Activated T-helper 1 cell treated with anti-CD3 and anti-CD28 coated beads, Interleukin-12 subunit alpha, Interleukin-12 subunit beta, Interleukin-2, Interleukin-4 antibody, amounts not matched to agents 30 ng/mL and 10 ng/mL and 1 ng/mL, durations not matched to agents 14 hours and 24 hours and 36 hours (primary cell): Measurements from ENCODE around the gene PXN. TPM values are rescaled to one million over a fixed set of nuclear protein-coding genes. Genes with fewer than 3 reads are reported as not detected.

Experiments
- DNase-seq: peaks from one replicate; pipeline ENCODE4 v3.0.0; 2021; ENCODE audit warnings: low spot score
- H3K27ac Mint-ChIP-seq: one replicate; pipeline ENCODE4 v1.8.0; 2021; ENCODE audit warnings: mild to moderate bottlenecking, mixed read lengths
- H3K27me3 Mint-ChIP-seq: one replicate; pipeline ENCODE4 v1.8.0; 2022; ENCODE audit warnings: mild to moderate bottlenecking, moderate library complexity, mixed read lengths; ENCODE audit not compliant: insufficient read depth
- H3K36me3 Mint-ChIP-seq: one replicate; pipeline ENCODE4 v1.8.0; 2021; ENCODE audit warnings: low read depth, mixed read lengths
- H3K4me1 Mint-ChIP-seq: one replicate; pipeline ENCODE4 v1.8.0; 2021; ENCODE audit warnings: low read depth, mixed read lengths
- H3K4me3 Mint-ChIP-seq: one replicate; pipeline ENCODE4 v1.8.0; 2021; ENCODE audit warnings: mild to moderate bottlenecking, moderate library complexity, mixed read lengths
- H3K9me3 Mint-ChIP-seq: one replicate; pipeline ENCODE4 v1.8.0; 2021; ENCODE audit warnings: mixed read lengths
- intact Hi-C: fragments of 100-400 bp; cut with micrococcal nuclease; formaldehyde crosslinking; loops from one replicate; pipeline ENCODE4 v1.15.1; 2024
- total RNA-seq: library from RNA; stranded (reverse); gene quantifications from 2 replicates; pipeline ENCODE4 v1.2.3, GENCODE V29; 2022

The PXN gene
- total RNA-seq, 1 donor from 2014 or later: 57.7 TPM

DNA sequence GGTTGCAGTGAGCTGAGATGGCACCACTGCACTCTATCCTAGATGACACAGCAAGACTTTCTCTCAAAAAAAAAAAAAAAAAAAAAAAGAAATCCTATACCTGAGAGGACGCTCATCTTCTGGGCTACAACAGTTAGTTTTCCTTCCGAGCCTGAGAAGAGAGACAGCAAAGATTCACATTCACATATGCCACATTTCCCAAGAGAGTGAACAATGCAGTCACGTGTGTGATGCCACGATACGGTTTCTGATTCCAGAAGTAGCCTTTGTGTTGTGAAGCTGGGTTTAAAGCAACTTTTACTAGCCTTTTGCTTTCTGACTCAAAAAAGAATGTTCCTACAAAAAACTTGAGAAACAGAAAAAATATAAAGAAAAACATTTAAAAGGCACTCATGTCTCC is 90.5 kb downstream of the PXN start:
- intact Hi-C loops: no loop called here
- no peak overlapping the region for H3K4me3 Mint-ChIP-seq
- no peak overlapping the region for H3K27ac Mint-ChIP-seq
- H3K4me1 Mint-ChIP-seq: peaks cover 8% of the 10 kb centered on the region
- no peaks in the 10 kb centered on the region for H3K9me3 Mint-ChIP-seq
- H3K27me3 Mint-ChIP-seq: no peaks in the 10 kb centered on the region
- H3K36me3 Mint-ChIP-seq: peaks cover 56% of the 10 kb centered on the region
- DNase-seq: no peak

DNA sequence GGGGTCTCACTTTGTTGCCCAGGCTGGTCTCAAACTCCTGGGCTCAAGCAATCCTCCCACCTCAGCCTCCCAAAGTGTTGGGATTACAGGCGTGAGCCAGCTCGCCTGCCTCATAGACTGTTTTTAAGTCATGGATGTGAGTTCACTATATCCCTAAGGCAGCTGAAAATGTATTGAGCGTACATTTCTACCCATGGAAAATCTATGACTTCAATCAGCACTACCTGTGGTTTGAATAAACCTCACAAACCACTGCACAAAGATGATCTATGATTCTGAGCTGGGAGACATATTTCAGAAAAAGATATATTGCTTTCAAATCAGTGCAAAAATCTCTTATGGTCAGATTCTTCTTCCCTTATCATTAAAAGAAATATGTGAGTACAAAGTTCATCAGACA is 93.5 kb downstream of the PXN start:
- Mint-ChIP-seq H3K4me3 (no peak overlapping the region), H3K27me3 (no peaks in the 10 kb centered on the region), H3K36me3 (peaks cover 46% of the 10 kb centered on the region), H3K27ac (no peak overlapping the region), H3K4me1 (peaks cover 8% of the 10 kb centered on the region), H3K9me3 (no peaks in the 10 kb centered on the region)
- intact Hi-C loops: no loop called here
- no peak for DNase-seq

DNA sequence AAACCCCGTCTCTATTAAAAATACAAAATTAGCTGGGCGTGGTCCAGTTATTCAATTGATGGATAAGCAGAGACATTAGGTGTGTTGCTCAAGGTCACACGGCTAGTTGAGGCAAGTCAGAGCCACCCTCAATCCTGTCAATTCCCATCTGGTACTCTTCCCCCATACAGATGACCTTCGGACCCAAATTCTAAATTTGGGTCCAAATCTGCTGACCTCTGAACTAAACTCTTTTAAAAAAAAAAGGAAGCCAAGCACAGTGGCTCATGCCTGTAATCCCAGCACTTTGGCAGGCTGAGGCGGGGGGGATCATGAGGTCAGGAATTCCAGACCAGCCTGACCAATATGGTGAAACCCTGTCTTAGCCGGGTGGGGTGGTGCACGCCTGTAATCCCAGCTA is 94.9 kb downstream of the PXN start:
- Mint-ChIP-seq H3K9me3 (no peaks in the 10 kb centered on the region), H3K4me1 (peaks cover 8% of the 10 kb centered on the region), H3K36me3 (peaks cover 35% of the 10 kb centered on the region), H3K27ac (no peak overlapping the region), H3K4me3 (no peak overlapping the region), H3K27me3 (no peaks in the 10 kb centered on the region)
- DNase-seq: no peak
- intact Hi-C loops: no loop called here

DNA sequence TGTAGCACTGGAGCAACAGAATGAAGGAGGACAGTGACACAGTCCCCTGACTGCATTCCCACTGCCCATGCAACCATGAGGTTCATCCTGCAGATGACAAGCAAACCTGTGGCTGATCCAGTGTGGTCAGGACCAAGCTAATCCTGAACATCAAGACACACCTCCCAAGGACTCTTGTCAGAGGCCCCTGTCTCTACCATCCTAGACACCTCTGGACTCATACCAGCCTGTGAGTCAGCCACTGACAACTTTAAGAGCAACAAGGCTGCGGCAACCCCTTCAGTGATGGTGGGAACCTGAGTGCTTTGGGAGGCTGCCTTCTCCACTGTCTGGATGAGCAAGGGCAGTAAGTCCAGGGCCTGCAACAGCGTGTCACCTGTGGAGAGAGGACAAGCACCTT is 95.6 kb downstream of the PXN start:
- intact Hi-C loops: no loop called here
- Mint-ChIP-seq H3K27ac (no peak overlapping the region), H3K9me3 (no peaks in the 10 kb centered on the region)

DNA sequence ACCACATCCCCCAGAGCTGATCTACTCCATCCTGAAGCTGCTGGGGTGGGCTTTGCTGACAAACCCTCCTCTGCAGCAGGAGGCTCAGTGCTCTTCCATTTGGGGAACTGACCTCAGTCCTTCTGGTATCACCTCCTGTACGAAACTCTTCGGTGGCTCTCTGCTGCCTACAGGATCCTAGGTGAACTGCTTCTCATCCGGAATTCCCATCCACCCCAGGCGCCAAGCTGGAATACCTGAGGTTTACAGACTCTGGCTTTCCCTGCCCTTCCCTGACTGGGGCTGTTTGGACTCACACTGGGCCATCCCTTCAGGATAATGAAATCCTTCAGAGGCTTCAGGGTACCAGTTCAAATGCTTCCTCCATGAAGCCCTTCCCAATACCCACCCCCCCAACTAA is 97.2 kb downstream of the PXN start:
- intact Hi-C loops: no loop called here
- Mint-ChIP-seq H3K36me3 (peaks cover 29% of the 10 kb centered on the region), H3K27ac (no peak overlapping the region), H3K4me1 (peaks cover 8% of the 10 kb centered on the region), H3K4me3 (no peak overlapping the region), H3K9me3 (no peaks in the 10 kb centered on the region), H3K27me3 (no peaks in the 10 kb centered on the region)
- no peak for DNase-seq

More for the DNA sequence above, 95.6 kb downstream of the PXN start:
- Mint-ChIP-seq H3K27me3 (no peaks in the 10 kb centered on the region), H3K36me3 (peaks cover 35% of the 10 kb centered on the region), H3K4me1 (peaks cover 8% of the 10 kb centered on the region), H3K4me3 (no peak overlapping the region)
- DNase-seq: no peak

DNA sequence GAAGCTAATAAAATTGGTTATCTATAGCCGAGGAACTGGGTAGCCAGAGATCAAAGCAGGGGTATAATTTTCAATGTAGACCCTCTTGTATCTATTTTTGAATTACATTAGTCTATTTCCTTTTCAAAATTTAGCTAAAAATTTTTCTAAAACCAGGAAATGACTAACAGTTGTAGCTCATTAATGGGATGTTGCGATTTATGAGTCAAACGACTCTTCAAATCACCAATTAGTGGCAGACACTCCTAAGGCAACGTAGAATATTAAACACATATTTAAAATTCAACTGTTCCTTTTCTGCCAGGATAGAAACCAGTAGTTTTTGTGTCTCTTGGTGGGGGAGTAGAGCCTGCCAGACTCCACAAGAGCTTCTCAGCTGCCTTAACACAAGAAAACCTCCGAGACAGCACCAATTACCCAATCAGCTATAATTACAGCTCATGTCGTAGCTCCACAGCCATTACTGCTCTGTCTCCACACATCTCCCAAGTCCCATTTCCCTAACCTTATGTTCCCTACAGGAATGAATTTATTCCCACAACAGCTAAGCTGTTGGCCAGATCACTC is 97.9 kb downstream of the PXN start:
- no peak overlapping the region for H3K4me3 Mint-ChIP-seq
- H3K27me3 Mint-ChIP-seq: no peaks in the 10 kb centered on the region
- peaks cover 8% of the 10 kb centered on the region for H3K4me1 Mint-ChIP-seq
- intact Hi-C loops: no loop called here
- peaks cover 25% of the 10 kb centered on the region for H3K36me3 Mint-ChIP-seq
- H3K27ac Mint-ChIP-seq: no peak overlapping the region
- no peak for DNase-seq
- no peaks in the 10 kb centered on the region for H3K9me3 Mint-ChIP-seq

DNA sequence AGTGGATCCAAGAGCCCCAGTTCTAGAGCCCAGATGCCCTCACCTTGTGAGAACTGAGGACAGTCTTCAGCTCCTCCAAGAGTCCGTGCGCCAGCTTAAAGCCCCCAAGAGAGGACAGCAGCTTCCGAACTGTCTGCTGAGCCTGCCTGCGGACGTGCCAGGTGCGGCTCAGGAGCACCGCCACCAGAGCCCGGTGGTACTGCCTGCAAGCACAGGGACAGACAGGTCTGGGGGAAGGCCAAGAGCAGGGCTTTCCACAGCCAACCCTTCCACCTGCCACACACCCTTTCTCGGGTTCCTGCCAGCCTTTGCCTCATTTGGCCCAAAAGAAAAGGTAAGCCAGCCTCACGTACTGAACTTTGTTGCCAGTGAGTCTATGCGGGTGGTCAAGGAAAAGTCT is 101.2 kb downstream of the PXN start:
- Mint-ChIP-seq H3K27ac (no peak overlapping the region), H3K4me1 (no peaks in the 10 kb centered on the region), H3K9me3 (no peaks in the 10 kb centered on the region), H3K27me3 (no peaks in the 10 kb centered on the region), H3K4me3 (no peak overlapping the region), H3K36me3 (peaks cover 35% of the 10 kb centered on the region)
- intact Hi-C loops: no loop called here
- no peak for DNase-seq

DNA sequence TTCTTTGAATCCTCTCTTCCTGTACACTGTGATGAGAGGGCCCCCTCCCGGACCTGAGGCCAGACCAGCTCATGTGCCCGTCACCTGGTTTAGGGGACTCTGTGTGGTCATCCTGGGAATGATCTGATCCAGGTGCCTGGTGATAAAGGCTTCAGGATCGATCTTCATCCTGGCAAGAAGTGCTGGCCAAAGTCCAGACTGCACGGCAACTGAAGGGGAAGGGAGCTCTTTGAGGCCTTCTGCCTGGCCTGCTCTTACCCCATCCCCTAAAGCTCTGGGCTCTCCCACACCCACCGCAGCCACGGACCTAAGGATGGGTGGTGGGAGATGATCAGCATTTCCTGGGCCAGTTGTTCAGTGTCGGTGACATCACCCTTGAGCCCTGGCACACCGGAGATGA is 102.8 kb downstream of the PXN start:
- no peaks in the 10 kb centered on the region for H3K27me3 Mint-ChIP-seq
- intact Hi-C loops: no loop called here
- H3K27ac Mint-ChIP-seq: no peak overlapping the region
- H3K4me3 Mint-ChIP-seq: no peak overlapping the region
- H3K36me3 Mint-ChIP-seq: peaks cover 33% of the 10 kb centered on the region
- DNase-seq: no peak
- H3K9me3 Mint-ChIP-seq: no peaks in the 10 kb centered on the region
- no peaks in the 10 kb centered on the region for H3K4me1 Mint-ChIP-seq

DNA sequence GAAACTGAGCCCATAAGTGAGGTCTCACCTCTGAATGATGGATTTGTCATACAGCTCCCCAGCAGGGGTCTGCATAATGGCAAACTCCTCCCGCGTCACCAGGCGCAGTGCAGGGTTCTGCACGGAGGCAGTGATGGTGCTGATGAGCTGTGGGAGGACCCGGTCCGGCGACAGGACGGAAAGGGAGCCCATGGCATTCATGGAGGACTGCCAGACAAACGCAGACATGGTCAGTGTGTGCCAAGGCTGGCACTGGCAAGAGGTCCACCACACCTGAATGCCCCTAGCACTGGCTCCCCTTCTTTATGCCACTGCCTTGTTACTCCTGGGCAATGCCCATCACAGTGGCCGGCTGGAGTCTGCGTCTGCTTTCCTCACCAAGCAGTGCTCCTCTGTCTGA is 103.7 kb downstream of the PXN start:
- H3K27ac Mint-ChIP-seq: no peak overlapping the region
- H3K4me3 Mint-ChIP-seq: no peak overlapping the region
- H3K4me1 Mint-ChIP-seq: peaks cover 7% of the 10 kb centered on the region
- H3K36me3 Mint-ChIP-seq: peaks cover 41% of the 10 kb centered on the region
- H3K9me3 Mint-ChIP-seq: no peaks in the 10 kb centered on the region
- intact Hi-C loops: no loop called here
- DNase-seq: no peak
- no peaks in the 10 kb centered on the region for H3K27me3 Mint-ChIP-seq

Other genes starting within 250 kb of the PXN start
- gene RAB35, start 149.0 kb downstream of the PXN start, total RNA-seq: 89.2 and 94.2 TPM in 2 replicates
- gene GCN1, start 71.0 kb downstream of the PXN start, total RNA-seq: 164 and 173 TPM in 2 replicates
- gene RPLP0, start 64.6 kb downstream of the PXN start, total RNA-seq: 2,459 and 2,531 TPM in 2 replicates
- 5,055 and 7,832 TPM in 2 replicates for gene RNU4-2, start 26.2 kb upstream of the PXN start, total RNA-seq
- 2,369 and 3,474 TPM in 2 replicates for gene RNU4-1, start 27.5 kb upstream of the PXN start, total RNA-seq
- gene SIRT4, start 36.6 kb upstream of the PXN start, total RNA-seq: 1.0 and 1.7 TPM in 2 replicates
- gene PLA2G1B, start 62.0 kb upstream of the PXN start, total RNA-seq: not detected in 2 replicates
- gene MSI1, start 103.4 kb upstream of the PXN start, total RNA-seq: 0.07 TPM in 1 of 2 replicates, not detected in the other
- 352 and 365 TPM in 2 replicates for gene COX6A1, start 172.4 kb upstream of the PXN start, total RNA-seq
- 50.7 and 55.7 TPM in 2 replicates for gene TRIAP1, start 180.7 kb upstream of the PXN start, total RNA-seq
- 34.0 and 38.8 TPM in 2 replicates for gene GATC, start 180.7 kb upstream of the PXN start, total RNA-seq
- gene SRSF9, start 204.0 kb upstream of the PXN start, total RNA-seq: 233 and 239 TPM in 2 replicates
- 341 and 356 TPM in 2 replicates for gene DYNLL1, start 230.4 kb upstream of the PXN start, total RNA-seq